Astrocyte (in vitro differentiated cells and primary cell): Measurements from ENCODE around the gene KIAA0753. TPM values are rescaled to one million over a fixed set of nuclear protein-coding genes. Genes with fewer than 3 reads are reported as not detected.

Experiments used
- DNase-seq: peaks from one replicate; pipeline ENCODE4 v3.0.0-alpha.2; 2010; ENCODE audit warnings: low read depth
- FAIRE-seq: peaks from 2 replicates; lab custom pipeline; 2011; peaks lifted over from hg19 to GRCh38; lab: Jason Lieb, UNC
- H2AFZ ChIP-seq: 2 replicates; pipeline ENCODE4 v1.6.0; 2012; ENCODE audit warnings: low read depth, low read length, inconsistent platforms
- H3K27ac ChIP-seq: 2 replicates; pipeline ENCODE4 v1.5.1; 2011; ENCODE audit warnings: low read depth, low read length, inconsistent platforms
- H3K27me3 ChIP-seq: 2 replicates; pipeline ENCODE4 v1.6.0; 2011; ENCODE audit warnings: low read length, inconsistent platforms; ENCODE audit not compliant: insufficient read depth
- H3K36me3 ChIP-seq: 2 replicates; pipeline ENCODE4 v1.5.1; 2011; ENCODE audit warnings: low read length, inconsistent platforms; ENCODE audit not compliant: insufficient read depth
- H3K4me1 ChIP-seq: 2 replicates; pipeline ENCODE4 v1.5.1; 2011; ENCODE audit warnings: low read length, inconsistent platforms; ENCODE audit not compliant: insufficient read depth
- H3K4me2 ChIP-seq: 2 replicates; pipeline ENCODE4 v1.6.0; 2012; ENCODE audit warnings: low read length, inconsistent platforms
- H3K4me3 ChIP-seq: 2 replicates; pipeline ENCODE4 v1.5.1; 2011; ENCODE audit warnings: low read depth, mild to moderate bottlenecking, low read length, inconsistent platforms; ENCODE audit not compliant: insufficient read depth
- H3K79me2 ChIP-seq: 2 replicates; pipeline ENCODE4 v1.6.0; 2012; ENCODE audit warnings: mild to moderate bottlenecking, low read length, inconsistent platforms; ENCODE audit not compliant: insufficient read depth
- H3K9ac ChIP-seq: 2 replicates; pipeline ENCODE4 v1.6.0; 2012; ENCODE audit warnings: mild to moderate bottlenecking, low read length, inconsistent platforms
- H3K9me3 ChIP-seq: 2 replicates; pipeline ENCODE4 v1.5.1; 2012; ENCODE audit warnings: low read depth, mild to moderate bottlenecking, low read length, inconsistent platforms; ENCODE audit not compliant: insufficient read depth
- H4K20me1 ChIP-seq: 2 replicates; pipeline ENCODE4 v1.6.0; 2012; ENCODE audit warnings: low read length, inconsistent platforms; ENCODE audit not compliant: insufficient read depth
- H3K27ac Mint-ChIP-seq: one replicate; pipeline ENCODE4 v1.8.0; 2021; ENCODE audit warnings: mild to moderate bottlenecking, mixed read lengths; ENCODE audit not compliant: unreplicated experiment
- H3K27me3 Mint-ChIP-seq: one replicate; pipeline ENCODE4 v1.8.0; 2021; ENCODE audit warnings: low read depth, mixed read lengths; ENCODE audit not compliant: unreplicated experiment
- H3K36me3 Mint-ChIP-seq: one replicate; pipeline ENCODE4 v1.8.0; 2021; ENCODE audit warnings: low read depth, mixed read lengths; ENCODE audit not compliant: unreplicated experiment
- H3K4me1 Mint-ChIP-seq: one replicate; pipeline ENCODE4 v1.8.0; 2021; ENCODE audit warnings: low read depth, mixed read lengths; ENCODE audit not compliant: unreplicated experiment
- H3K4me3 Mint-ChIP-seq: one replicate; pipeline ENCODE4 v1.8.0; 2021; ENCODE audit warnings: mild to moderate bottlenecking, moderate library complexity, mixed read lengths; ENCODE audit not compliant: unreplicated experiment
- H3K9me3 Mint-ChIP-seq: one replicate; pipeline ENCODE4 v1.8.0; 2021; ENCODE audit warnings: mild to moderate bottlenecking, mixed read lengths; ENCODE audit not compliant: unreplicated experiment
- CTCF ChIP-seq: IDR thresholded peaks from 2 replicates; pipeline ENCODE4 v1.5.1; 2011; ENCODE audit warnings: low read depth, mild to moderate bottlenecking, inconsistent platforms, low read length, moderate library complexity; ENCODE audit not compliant: insufficient read depth
- EZH2 ChIP-seq: IDR thresholded peaks from 2 replicates; pipeline ENCODE4 v1.6.1; 2012; ENCODE audit warnings: mild to moderate bottlenecking, low read length, inconsistent platforms; ENCODE audit not compliant: insufficient read depth
- total RNA-seq: library from RNA; stranded (reverse); gene quantifications from 2 replicates; pipeline ENCODE4 v1.2.1, GENCODE V29; 2021

KIAA0753 gene
- total RNA-seq, 1 donor from 2014 or later, result 25.4 TPM

- H3K27ac Mint-ChIP-seq, result no peak overlapping the region
- H3K36me3 Mint-ChIP-seq, result peaks cover 4% of the 10 kb centered on the region
- H3K4me1 Mint-ChIP-seq, result peaks cover 3% of the 10 kb centered on the region
- H2AFZ ChIP-seq, result no peak overlapping the region
- H3K9ac ChIP-seq, result no peak overlapping the region
- no peaks in the 10 kb centered on the region for H3K9me3 Mint-ChIP-seq
- DNase-seq (no peak), FAIRE-seq (no peak)
- no peak for TF ChIP-seq CTCF
- no peak for TF ChIP-seq EZH2
- H3K4me2 ChIP-seq, result no peak overlapping the region
- H3K79me2 ChIP-seq, result no peaks in the 10 kb centered on the region
- no peak overlapping the region for H3K27ac ChIP-seq
- H3K27me3 ChIP-seq, result peaks cover 15% of the 10 kb centered on the region
- peaks cover 13% of the 10 kb centered on the region for H4K20me1 ChIP-seq
- H3K27me3 Mint-ChIP-seq, result peaks cover 41% of the 10 kb centered on the region
- no peak overlapping the region for H3K4me3 Mint-ChIP-seq
- no peak overlapping the region for H3K4me3 ChIP-seq
- no peaks in the 10 kb centered on the region for H3K9me3 ChIP-seq
- peaks cover 12% of the 10 kb centered on the region for H3K4me1 ChIP-seq
- H3K36me3 ChIP-seq, result no peaks in the 10 kb centered on the region
Measured at GRCh38 chr17:6559753-6560215, 80.7 kb downstream of the KIAA0753 start.

- Mint-ChIP-seq H3K36me3 (peaks cover 4% of the 10 kb centered on the region), H3K27me3 (peaks cover 47% of the 10 kb centered on the region), H3K9me3 (no peaks in the 10 kb centered on the region), H3K4me1 (peaks cover 5% of the 10 kb centered on the region), H3K27ac (no peak overlapping the region), H3K4me3 (no peak overlapping the region)
- no peaks in the 10 kb centered on the region for H3K9me3 ChIP-seq
- peaks cover 12% of the 10 kb centered on the region for H3K4me1 ChIP-seq
- H3K27ac ChIP-seq, result no peak overlapping the region
- no peak overlapping the region for H3K9ac ChIP-seq
- H3K36me3 ChIP-seq, result no peaks in the 10 kb centered on the region
- no peak overlapping the region for H3K4me3 ChIP-seq
- peaks cover 19% of the 10 kb centered on the region for H4K20me1 ChIP-seq
- no peak overlapping the region for H2AFZ ChIP-seq
- no peaks in the 10 kb centered on the region for H3K79me2 ChIP-seq
- no peak for FAIRE-seq
- DNase-seq, result no peak
- TF ChIP-seq EZH2 (no peak), CTCF (no peak)
- no peak overlapping the region for H3K4me2 ChIP-seq
- H3K27me3 ChIP-seq, result peaks cover 22% of the 10 kb centered on the region
Measured at GRCh38 chr17:6558932-6559752, 81.4 kb downstream of the KIAA0753 start.

- peaks cover 19% of the 10 kb centered on the region for H4K20me1 ChIP-seq
Measured at GRCh38 chr17:6558276-6558675, 82.2 kb downstream of the KIAA0753 start.

More at GRCh38 chr17:6558276-6558675, 82.2 kb downstream of the KIAA0753 start:
- H3K4me2 ChIP-seq, result no peak overlapping the region
- no peak overlapping the region for H3K4me3 Mint-ChIP-seq
- FAIRE-seq (no peak), DNase-seq (no peak)
- peaks cover 4% of the 10 kb centered on the region for H3K36me3 Mint-ChIP-seq
- TF ChIP-seq CTCF, result no peak
- TF ChIP-seq EZH2, result no peak
- no peak overlapping the region for H3K27ac Mint-ChIP-seq
- no peaks in the 10 kb centered on the region for H3K9me3 Mint-ChIP-seq
- peaks cover 56% of the 10 kb centered on the region for H3K27me3 Mint-ChIP-seq
- no peak overlapping the region for H3K9ac ChIP-seq
- no peaks in the 10 kb centered on the region for H3K36me3 ChIP-seq
- peaks cover 28% of the 10 kb centered on the region for H3K27me3 ChIP-seq
- no peak overlapping the region for H3K27ac ChIP-seq
- peaks cover 12% of the 10 kb centered on the region for H3K4me1 ChIP-seq
- no peak overlapping the region for H3K4me3 ChIP-seq
- H3K4me1 Mint-ChIP-seq, result peaks cover 5% of the 10 kb centered on the region
- H3K79me2 ChIP-seq, result no peaks in the 10 kb centered on the region
- H2AFZ ChIP-seq, result no peak overlapping the region
- no peaks in the 10 kb centered on the region for H3K9me3 ChIP-seq
